ENCODE measurements around the gene HCLS1.

- TF ChIP-seq CTCF (optimal IDR thresholded peaks at IDR 0.05 in 1 of 3, IDR thresholded peaks at IDR 0.05 in 1 of 3, conservative IDR thresholded peaks at IDR 0.05 in 1 of 3; ENCODE audit: extremely low read depth in 1 of 3, insufficient read depth in 2 of 3, low read length in 3 of 3) = no peak
- TF ChIP-seq EZH2 (IDR thresholded peaks at IDR 0.05; ENCODE audit: low read length) = no peak
Measured at GRCh38 chr3:121665488-121665887, 4.8 kb upstream of the HCLS1 start.

Data from keratinocyte (primary cell).